Endothelial cell of umbilical vein (primary cell): ENCODE data around the gene DLST. TPM values are rescaled to one million over a fixed set of nuclear protein-coding genes. Genes with fewer than 3 reads are reported as not detected.

ENCODE experiments used
- BruUV-seq: library from RNA; stranded (reverse); fragments of 400-500 nt; replicated peaks from 2 replicates; lab custom pipeline; 2021; lab: Mats Ljungman, UMichigan
- CTCF ChIA-PET: fragments of 300-600, 350-600 bp; sonication (Branson Sonifier 250); formaldehyde crosslinking; loops from one replicate; lab custom pipeline; 2021; ENCODE audit warnings: antibody characterized with exemption, inconsistent platforms; lab: Charles Lee
- POLR2A ChIA-PET: fragments of 300-600, 350-600 bp; sonication (Branson Sonifier 250); formaldehyde crosslinking; loops from one replicate; lab custom pipeline; 2021; ENCODE audit warnings: antibody characterized with exemption, inconsistent platforms; lab: Charles Lee
- DNase-seq: peaks from one replicate; pipeline ENCODE4 v3.0.0-alpha.2; 2011; ENCODE audit warnings: low read depth, low spot score
- FAIRE-seq: peaks from 2 replicates; lab custom pipeline; 2011; peaks lifted over from hg19 to GRCh38; lab: Jason Lieb, UNC
- H2AFZ ChIP-seq: 2 replicates; pipeline ENCODE4 v1.6.0; 2012; ENCODE audit warnings: low read depth, low read length, control low read depth, inconsistent platforms
- H3K27ac ChIP-seq: 2 replicates; pipeline ENCODE4 v1.5.1; 2011; ENCODE audit warnings: low read depth, mild to moderate bottlenecking, control low read depth, low read length, moderate library complexity; ENCODE audit not compliant: insufficient read depth
- H3K27me3 ChIP-seq, 2 experiments: 2 replicates each; pipeline versions ENCODE4 v1.6.0 to v1.6.1; 2011; ENCODE audit warnings: low read length in 2 of 2, mixed read lengths in 1 of 2; ENCODE audit not compliant: control insufficient read depth in 2 of 2, insufficient read depth in 2 of 2
- H3K36me3 ChIP-seq, 2 experiments: 2 replicates in 1 of 2; 3 replicates in 1 of 2; pipeline ENCODE4 v1.5.1; 2011; ENCODE audit warnings: low read length in 2 of 2, mild to moderate bottlenecking in 1 of 2, moderate library complexity in 1 of 2; ENCODE audit not compliant: control insufficient read depth in 2 of 2, insufficient read depth in 2 of 2; ENCODE audit errors: extremely low read depth in 1 of 2
- H3K4me1 ChIP-seq: 3 replicates; pipeline ENCODE4 v1.5.1; 2011; ENCODE audit warnings: mild to moderate bottlenecking, low read length; ENCODE audit not compliant: control insufficient read depth, insufficient read depth; ENCODE audit errors: extremely low read depth
- H3K4me2 ChIP-seq: 2 replicates; pipeline ENCODE4 v1.6.1; 2011; ENCODE audit warnings: low read length, control low read depth, mixed read lengths; ENCODE audit not compliant: insufficient read depth
- H3K4me3 ChIP-seq, 3 experiments: fragments of 200-600 bp in 1 of 3; sonication (generic), shearing (Covaris generic) in 1 of 3; replicated peaks in 1 of 3; 2 replicates each; pipeline ENCODE4 v1.5.1; 2011 to 2016; ENCODE audit warnings: control low read depth in 3 of 3, low read length in 3 of 3, mild to moderate bottlenecking in 2 of 3, inconsistent platforms in 1 of 3, low read depth in 1 of 3, moderate library complexity in 1 of 3; ENCODE audit not compliant: insufficient read depth in 1 of 3
- H3K79me2 ChIP-seq: 2 replicates; pipeline ENCODE4 v1.6.0; 2012; ENCODE audit warnings: low read length, inconsistent platforms; ENCODE audit not compliant: control insufficient read depth, insufficient read depth
- H3K9ac ChIP-seq: replicated peaks from 2 replicates; pipeline ENCODE3; 2011; ENCODE audit warnings: low read length, control low read depth; ENCODE audit not compliant: insufficient read depth; ENCODE audit errors: extremely low read depth
- H3K9me1 ChIP-seq: replicated peaks from 3 replicates; pipeline ENCODE4 v1.6.0; 2011; ENCODE audit warnings: mild to moderate bottlenecking, low read length; ENCODE audit not compliant: control insufficient read depth, insufficient read depth; ENCODE audit errors: extremely low read depth
- H3K9me3 ChIP-seq: replicated peaks from 2 replicates; pipeline ENCODE4 v1.5.1; 2012; ENCODE audit warnings: low read length, inconsistent platforms; ENCODE audit not compliant: control insufficient read depth, insufficient read depth
- H4K20me1 ChIP-seq: replicated peaks from 2 replicates; pipeline ENCODE3; 2011; ENCODE audit warnings: mild to moderate bottlenecking, low read length; ENCODE audit not compliant: control insufficient read depth, insufficient read depth; ENCODE audit errors: extremely low read depth
- CTCF ChIP-seq, 2 donors: IDR thresholded peaks; 1 replicate in 1 of 2; 2 replicates in 1 of 2; pipeline ENCODE4 v1.5.1; 2011; ENCODE audit warnings: low read length in 2 of 2, mild to moderate bottlenecking in 2 of 2, moderate library complexity in 2 of 2, control low read depth in 1 of 2, inconsistent platforms in 1 of 2, low read depth in 1 of 2; ENCODE audit not compliant: insufficient read depth in 1 of 2; ENCODE audit errors: extremely low read depth in 1 of 2
- FOS ChIP-seq: IDR thresholded peaks from 2 replicates; pipeline ENCODE4 v1.6.1; 2011; ENCODE audit warnings: mild to moderate bottlenecking, low read length, moderate library complexity, borderline replicate concordance; ENCODE audit not compliant: insufficient read depth
- GATA2 ChIP-seq: IDR thresholded peaks from 2 replicates; pipeline ENCODE4 v1.7.0; 2011; ENCODE audit warnings: low read depth, mild to moderate bottlenecking, moderate library complexity, mixed read lengths, low read length; ENCODE audit not compliant: insufficient read length, insufficient read depth
- JUN ChIP-seq: IDR thresholded peaks from 2 replicates; pipeline ENCODE4 v1.6.1; 2011; ENCODE audit warnings: borderline replicate concordance, low read depth; ENCODE audit not compliant: insufficient read length, insufficient read depth
- MAX ChIP-seq: IDR thresholded peaks from 2 replicates; pipeline ENCODE4 v1.6.1; 2011; ENCODE audit not compliant: insufficient read depth, insufficient read length
- POLR2A ChIP-seq: IDR thresholded peaks from 2 replicates; pipeline ENCODE4 v1.6.1; 2012; ENCODE audit warnings: low read depth, mild to moderate bottlenecking, control low read depth, low read length
- dilution Hi-C: fragments of 300-500 bp; cut with MboI; formaldehyde crosslinking; loops from one replicate; pipeline ENCODE4 v1.15.0; 2019; ENCODE audit warnings: low sequenced_read_pairs; ENCODE audit not compliant: extremely low pct_ligation_motif_present
- intact Hi-C: fragments of 100-400 bp; cut with micrococcal nuclease; formaldehyde crosslinking; loops from one replicate; pipeline ENCODE4 v1.10.0; 2022
- polyA plus RNA-seq, 4 experiments: library from polyadenylated mRNA; depleted of rRNA in 3 of 4; stranded (reverse) in 3 of 4; unstranded in 1 of 4; fragments of >200 nt; gene quantifications; 2 replicates each; pipeline versions ENCODE4 v1.2.1 to v1.2.3, GENCODE V29; 2011 to 2012; ENCODE audit warnings: missing spikeins in 1 of 4
- total RNA-seq: library from RNA; stranded (reverse); gene quantifications from 2 replicates; pipeline ENCODE4 v1.2.3, GENCODE V29; 2021

Gene DLST
- total and polyA plus RNA-seq, 2 donors (not counting 3 experiments of a cell fraction or from before 2014, with no cell fraction given) = 98.4 to 110 TPM

GRCh38 chr14:74896400-74896799 is 14.7 kb downstream of the DLST start:
- POLR2A ChIA-PET = no interaction called here
- Histone ChIP-seq H3K4me2 (no peak overlapping the region), H3K79me2 (no peaks in the 10 kb centered on the region), H3K9ac (no peak overlapping the region), H3K9me1 (no peaks in the 10 kb centered on the region), H3K27me3 (no peaks in the 10 kb centered on the region), H4K20me1 (no peaks in the 10 kb centered on the region), H3K4me3 (no peak overlapping the region), H3K9me3 (no peaks in the 10 kb centered on the region), H3K36me3 (peaks cover 63 to 69% of the 10 kb centered on the region in 2 experiments), H2AFZ (no peak overlapping the region), H3K4me1 (no peaks in the 10 kb centered on the region), H3K27ac (no peak overlapping the region)
- CTCF ChIA-PET = interaction anchor here (1.4 to 8.0 kb wide), 4 partner anchors 9 to 192 kb away, joined by 4 to 61 read pairs (median 8); no protein-coding TSS in a partner anchor
- FAIRE-seq (no peak), DNase-seq (no peak)
- dilution Hi-C loops (no loop called here), intact Hi-C loops (no loop called here)
- TF ChIP-seq MAX = no peak
- no peak for TF ChIP-seq CTCF (IDR thresholded peaks at IDR 0.05; ENCODE audit: extremely low read depth in 1 of 2, insufficient read depth in 1 of 2, low read depth in 1 of 2, low read length in 2 of 2)
- no peak for TF ChIP-seq FOS
- TF ChIP-seq GATA2 = no peak
- TF ChIP-seq JUN = no peak
- no peak for TF ChIP-seq POLR2A
- BruUV-seq = no TSS peak
